Osteocyte (in vitro differentiated cells): ENCODE data around the gene CCNT1. TPM values are rescaled to one million over a fixed set of nuclear protein-coding genes. Genes with fewer than 3 reads are reported as not detected.
"Not testable (repeated sequence)": the region's sequence is repeated elsewhere in the genome, so short reads cannot be mapped to it uniquely, and the experiment has no call there.

Experiments used
- DNase-seq: peaks from one replicate; pipeline ENCODE4 v3.0.0; 2021; ENCODE audit warnings: mixed read lengths; ENCODE audit not compliant: unreplicated experiment; ENCODE audit errors: extremely low spot score
- H3K27ac Mint-ChIP-seq: one replicate; pipeline ENCODE4 v1.8.0; 2021; ENCODE audit warnings: mild to moderate bottlenecking, mixed read lengths; ENCODE audit not compliant: unreplicated experiment
- H3K27me3 Mint-ChIP-seq: one replicate; pipeline ENCODE4 v1.8.0; 2021; ENCODE audit warnings: mixed read lengths; ENCODE audit not compliant: unreplicated experiment
- H3K36me3 Mint-ChIP-seq: one replicate; pipeline ENCODE4 v1.8.0; 2021; ENCODE audit warnings: mixed read lengths; ENCODE audit not compliant: unreplicated experiment
- H3K4me1 Mint-ChIP-seq: one replicate; pipeline ENCODE4 v1.8.0; 2021; ENCODE audit warnings: mixed read lengths; ENCODE audit not compliant: unreplicated experiment
- H3K4me3 Mint-ChIP-seq: one replicate; pipeline ENCODE4 v1.8.0; 2021; ENCODE audit warnings: mild to moderate bottlenecking, moderate library complexity, mixed read lengths; ENCODE audit not compliant: unreplicated experiment
- H3K9me3 Mint-ChIP-seq: one replicate; pipeline ENCODE4 v1.8.0; 2021; ENCODE audit warnings: mixed read lengths; ENCODE audit not compliant: unreplicated experiment
- total RNA-seq: library from RNA; stranded (reverse); gene quantifications from 2 replicates; pipeline ENCODE4 v1.2.1, GENCODE V29; 2021
- TF ChIP-seq, protein P1 (sequence below): fragments of 200-600 bp; sonication (generic); IDR thresholded peaks from 2 replicates; pipeline ENCODE4 v1.5.0; 2021; ENCODE audit warnings: antibody characterized with exemption, mild to moderate bottlenecking, moderate library complexity

The CCNT1 gene
- total RNA-seq, 1 donor from 2014 or later, result 33.8 TPM

DNA sequence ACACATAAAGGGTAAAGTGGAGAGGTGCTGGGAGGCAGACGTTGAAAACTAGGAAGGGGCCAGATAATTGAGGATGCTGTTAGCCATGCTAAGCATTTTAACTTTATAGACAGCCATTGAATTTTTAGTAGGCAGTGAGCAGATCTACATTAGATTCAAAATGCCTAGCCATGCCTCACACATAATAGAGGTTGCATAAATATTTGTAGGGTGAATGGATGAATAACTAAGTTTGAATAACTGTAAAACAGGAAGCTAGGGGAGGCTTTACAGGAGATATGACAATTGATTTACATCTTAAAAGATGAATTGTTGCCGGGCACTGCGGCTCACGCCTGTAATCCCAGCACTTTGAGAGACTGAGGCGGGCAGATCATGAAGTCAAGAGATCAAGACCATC is 12.3 kb upstream of the CCNT1 start:
- H3K36me3 Mint-ChIP-seq, result no peaks in the 10 kb centered on the region
- peaks cover 5% of the 10 kb centered on the region for H3K27me3 Mint-ChIP-seq
- TF ChIP-seq, protein P1, sequence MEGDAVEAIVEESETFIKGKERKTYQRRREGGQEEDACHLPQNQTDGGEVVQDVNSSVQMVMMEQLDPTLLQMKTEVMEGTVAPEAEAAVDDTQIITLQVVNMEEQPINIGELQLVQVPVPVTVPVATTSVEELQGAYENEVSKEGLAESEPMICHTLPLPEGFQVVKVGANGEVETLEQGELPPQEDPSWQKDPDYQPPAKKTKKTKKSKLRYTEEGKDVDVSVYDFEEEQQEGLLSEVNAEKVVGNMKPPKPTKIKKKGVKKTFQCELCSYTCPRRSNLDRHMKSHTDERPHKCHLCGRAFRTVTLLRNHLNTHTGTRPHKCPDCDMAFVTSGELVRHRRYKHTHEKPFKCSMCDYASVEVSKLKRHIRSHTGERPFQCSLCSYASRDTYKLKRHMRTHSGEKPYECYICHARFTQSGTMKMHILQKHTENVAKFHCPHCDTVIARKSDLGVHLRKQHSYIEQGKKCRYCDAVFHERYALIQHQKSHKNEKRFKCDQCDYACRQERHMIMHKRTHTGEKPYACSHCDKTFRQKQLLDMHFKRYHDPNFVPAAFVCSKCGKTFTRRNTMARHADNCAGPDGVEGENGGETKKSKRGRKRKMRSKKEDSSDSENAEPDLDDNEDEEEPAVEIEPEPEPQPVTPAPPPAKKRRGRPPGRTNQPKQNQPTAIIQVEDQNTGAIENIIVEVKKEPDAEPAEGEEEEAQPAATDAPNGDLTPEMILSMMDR, result no peak
- DNase-seq, result no peak
- H3K27ac Mint-ChIP-seq, result no peak overlapping the region
- H3K4me3 Mint-ChIP-seq, result no peak overlapping the region
- H3K9me3 Mint-ChIP-seq, result no peaks in the 10 kb centered on the region
- peaks cover 3% of the 10 kb centered on the region for H3K4me1 Mint-ChIP-seq

DNA sequence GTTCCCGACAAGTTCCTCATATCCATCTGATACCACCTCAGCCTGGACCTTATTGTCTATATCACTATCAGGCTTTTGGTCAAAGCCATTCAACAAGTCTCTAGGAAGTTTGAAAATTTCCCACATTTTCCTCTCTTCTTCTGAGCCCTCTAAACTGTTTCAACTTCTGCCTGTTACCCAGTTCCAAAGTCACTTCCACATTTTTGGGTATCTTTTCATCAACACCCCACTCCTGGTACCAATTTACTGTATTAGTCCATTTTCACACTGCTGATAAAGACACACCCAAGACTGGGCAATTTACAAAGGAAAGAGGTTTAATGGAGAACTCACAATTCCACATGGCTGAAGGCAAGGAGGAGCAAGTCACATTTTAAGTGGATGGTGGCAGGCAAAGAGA is 4.2 kb upstream of the CCNT1 start:
- H3K9me3 Mint-ChIP-seq, H3K4me1 Mint-ChIP-seq, H3K36me3 Mint-ChIP-seq, H3K27ac Mint-ChIP-seq, DNase-seq, H3K4me3 Mint-ChIP-seq, H3K27me3 Mint-ChIP-seq: not testable (repeated sequence)

DNA sequence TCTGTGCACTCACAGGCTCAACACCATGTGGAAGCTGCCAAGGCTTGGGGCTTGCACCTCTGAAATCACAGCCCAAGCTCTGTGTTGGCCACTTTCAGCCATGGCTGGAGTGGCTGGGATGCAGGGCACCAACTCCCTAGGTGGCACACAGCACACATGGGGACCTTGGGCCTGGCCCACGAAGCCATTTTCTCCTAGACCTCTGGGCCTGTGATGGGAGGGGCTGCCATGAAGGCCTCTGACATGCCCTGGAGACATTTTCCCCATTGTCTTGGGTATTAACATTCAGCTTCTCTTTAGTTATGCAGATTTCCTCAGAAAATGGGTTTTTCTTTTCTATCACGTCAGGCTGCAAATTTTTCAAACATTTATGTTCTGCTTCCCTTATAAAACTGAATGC is 3.7 kb upstream of the CCNT1 start:
- H3K4me3 Mint-ChIP-seq, result not testable (repeated sequence)
- peak; percentile 66 for DNase-seq

DNA sequence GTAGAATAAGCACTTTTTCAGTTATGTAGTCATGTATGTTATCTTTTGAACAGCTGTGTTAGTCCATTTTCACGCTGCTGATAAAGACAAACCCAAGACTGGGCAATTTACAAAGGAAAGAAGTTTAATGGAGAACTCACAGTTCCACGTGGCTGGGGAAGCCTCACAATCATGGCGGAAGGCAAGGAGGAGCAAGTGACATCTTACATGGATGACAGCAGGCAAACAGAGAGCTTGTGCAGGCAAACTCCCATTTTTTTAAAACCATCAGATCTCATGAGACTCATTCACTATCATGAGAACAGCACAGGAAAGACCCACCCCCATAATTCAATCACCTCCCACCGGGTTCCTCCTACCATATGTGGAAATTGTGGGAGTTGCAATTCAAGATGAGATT is 2.5 kb upstream of the CCNT1 start:
- not testable (repeated sequence) for H3K36me3 Mint-ChIP-seq, H3K27ac Mint-ChIP-seq, H3K9me3 Mint-ChIP-seq, H3K4me3 Mint-ChIP-seq, H3K27me3 Mint-ChIP-seq
- peaks cover 27% of the 10 kb centered on the region for H3K4me1 Mint-ChIP-seq
- peak; percentile 19 for DNase-seq

More for the DNA sequence above, 3.7 kb upstream of the CCNT1 start:
- not testable (repeated sequence) for H3K36me3 Mint-ChIP-seq, H3K27me3 Mint-ChIP-seq, H3K9me3 Mint-ChIP-seq, H3K27ac Mint-ChIP-seq
- H3K4me1 Mint-ChIP-seq, result peaks cover 15% of the 10 kb centered on the region

DNA sequence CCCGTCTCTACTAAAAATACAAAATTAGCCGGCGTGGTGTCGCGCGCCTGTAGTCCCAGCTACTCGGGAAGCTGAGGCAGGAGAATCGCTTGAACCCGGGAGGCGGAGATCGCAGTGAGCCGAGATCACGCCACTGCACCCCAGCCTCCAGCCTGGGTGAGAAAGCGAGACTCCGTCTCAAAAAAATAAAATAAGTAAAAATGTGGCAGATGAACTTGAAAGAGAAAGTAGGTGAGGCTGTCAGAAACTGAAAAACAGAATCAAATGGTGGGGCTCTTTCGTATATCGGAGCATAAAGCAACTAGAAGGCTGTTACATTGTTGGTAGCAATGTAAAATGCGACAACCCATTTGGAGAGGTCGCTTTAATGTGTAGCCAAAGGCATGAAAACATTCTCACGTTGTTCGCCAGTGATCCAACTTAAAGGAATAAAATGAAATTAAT is 767 bp upstream of the CCNT1 start:
- no peaks in the 10 kb centered on the region for H3K27me3 Mint-ChIP-seq
- peaks cover 13% of the 10 kb centered on the region for H3K36me3 Mint-ChIP-seq
- H3K9me3 Mint-ChIP-seq, result peaks cover 8% of the 10 kb centered on the region
- TF ChIP-seq, protein P1, result no peak
- H3K4me3 Mint-ChIP-seq, result peak overlapping the region; percentile 97
- H3K4me1 Mint-ChIP-seq, result peaks cover 37% of the 10 kb centered on the region
- peak overlapping the region; percentile 98 for H3K27ac Mint-ChIP-seq
- DNase-seq, result no peak

DNA sequence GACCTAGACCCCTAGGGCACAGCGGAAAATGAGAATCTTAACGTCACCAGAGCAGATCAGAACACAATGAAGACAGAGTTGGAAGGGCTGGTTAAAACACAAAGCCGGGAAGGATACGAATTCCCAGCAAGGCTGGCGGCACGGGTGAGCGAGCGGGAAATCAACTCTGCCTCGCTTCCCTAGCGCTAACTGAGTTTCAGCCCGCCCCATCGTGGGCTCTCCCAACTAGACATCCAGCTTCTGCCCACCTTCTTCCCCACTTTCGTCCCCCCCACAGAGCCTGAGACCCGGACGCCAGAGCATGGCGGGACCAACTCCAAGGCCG is 377 bp downstream of the CCNT1 start:
- DNase-seq, result no peak
- no peaks in the 10 kb centered on the region for H3K27me3 Mint-ChIP-seq
- H3K4me1 Mint-ChIP-seq, result peaks cover 37% of the 10 kb centered on the region
- H3K4me3 Mint-ChIP-seq, result peak overlapping the region; percentile 97
- H3K36me3 Mint-ChIP-seq, result peaks cover 13% of the 10 kb centered on the region
- TF ChIP-seq, protein P1, result no peak
- H3K9me3 Mint-ChIP-seq, result peaks cover 8% of the 10 kb centered on the region
- H3K27ac Mint-ChIP-seq, result peak overlapping the region; percentile 98

DNA sequence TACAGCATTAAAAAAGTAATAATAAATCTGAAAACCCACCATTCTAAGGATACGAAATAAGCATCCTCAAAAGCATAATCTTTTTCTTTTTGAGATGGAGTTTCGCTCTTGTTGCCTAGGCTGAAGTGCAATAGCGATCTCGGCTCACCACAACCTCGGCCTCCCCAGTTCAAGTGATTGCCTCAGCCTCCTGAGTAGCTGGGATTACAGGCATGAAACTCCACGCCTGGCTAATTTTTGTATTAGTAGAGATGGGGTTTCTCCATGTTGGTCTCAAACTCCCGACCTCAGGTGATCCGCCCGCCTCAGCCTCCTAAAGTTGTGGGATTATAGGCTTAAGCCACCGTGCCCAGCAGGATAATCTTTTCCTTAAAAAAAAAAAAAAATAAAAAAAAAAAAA is 4.3 kb downstream of the CCNT1 start:
- Mint-ChIP-seq H3K36me3 (peaks cover 17% of the 10 kb centered on the region), H3K4me3 (no peak overlapping the region), H3K9me3 (no peaks in the 10 kb centered on the region), H3K27ac (no peak overlapping the region), H3K27me3 (no peaks in the 10 kb centered on the region), H3K4me1 (peaks cover 36% of the 10 kb centered on the region)
- TF ChIP-seq, protein P1, result no peak
- DNase-seq, result no peak

DNA sequence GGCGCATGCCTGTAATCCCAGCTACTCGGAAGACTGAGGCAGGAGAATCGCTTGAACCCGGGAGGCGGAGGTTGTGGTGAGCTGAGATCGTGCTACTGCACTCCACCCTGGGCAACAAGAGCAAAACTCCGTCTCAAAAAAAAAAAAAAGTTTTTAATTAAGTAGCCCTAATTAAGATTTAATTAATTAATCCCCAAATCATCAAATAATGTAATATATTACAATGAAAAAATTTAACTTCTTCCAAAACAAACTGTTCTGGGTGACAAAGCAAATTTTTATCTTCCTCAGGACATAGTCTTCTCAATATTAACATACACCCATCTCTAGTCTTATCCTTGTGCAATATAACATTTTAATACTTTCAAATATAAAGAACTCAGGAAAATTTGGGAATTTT is 17.7 kb downstream of the CCNT1 start:
- peaks cover 45% of the 10 kb centered on the region for H3K36me3 Mint-ChIP-seq
- H3K27me3 Mint-ChIP-seq, H3K9me3 Mint-ChIP-seq, H3K4me3 Mint-ChIP-seq, H3K27ac Mint-ChIP-seq, DNase-seq, H3K4me1 Mint-ChIP-seq: not testable (repeated sequence)
